Stimulated activated CD8-positive, alpha-beta memory T cell treated with anti-CD3 and anti-CD28 coated beads, Interleukin-12 subunit alpha, Interleukin-12 subunit beta, amount 100 ng/mL, for 24 hours (primary cell): ENCODE measurements around the gene TRIM45.

Source experiments
- DNase-seq: peaks from one replicate; pipeline ENCODE4 v3.0.0-alpha.2; 2020; ENCODE audit errors: extremely low read depth

Gene TRIM45

DNA sequence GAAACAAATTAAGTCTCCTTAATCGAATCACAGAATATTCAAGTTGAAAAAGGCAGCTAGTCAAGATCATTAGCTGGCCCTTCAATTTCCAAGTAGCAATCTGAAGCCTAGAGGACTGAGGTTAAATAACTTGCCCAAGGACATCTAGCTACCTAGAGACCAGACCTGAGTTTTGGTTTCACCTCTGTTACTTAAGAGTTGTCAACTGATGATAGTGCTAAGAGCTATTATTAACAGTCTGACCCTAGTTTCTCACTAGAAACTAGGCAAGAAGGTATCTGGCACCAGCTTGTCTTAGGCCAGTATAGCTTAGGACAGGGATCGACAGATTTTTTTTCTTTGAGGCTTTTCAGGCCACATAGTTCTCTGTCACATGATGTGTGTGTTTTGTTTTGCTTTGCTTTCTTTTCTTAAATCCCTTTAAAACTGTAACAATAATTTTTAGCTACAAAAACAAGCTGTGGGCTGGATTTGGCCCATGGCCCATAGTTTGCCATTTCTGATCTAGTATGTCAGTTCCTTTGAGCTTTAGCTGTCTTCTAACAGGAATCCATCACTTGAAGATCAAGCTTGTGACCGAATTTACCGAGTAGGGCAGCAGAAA is 23.2 kb downstream of the TRIM45 start:
- no peak for DNase-seq

DNA sequence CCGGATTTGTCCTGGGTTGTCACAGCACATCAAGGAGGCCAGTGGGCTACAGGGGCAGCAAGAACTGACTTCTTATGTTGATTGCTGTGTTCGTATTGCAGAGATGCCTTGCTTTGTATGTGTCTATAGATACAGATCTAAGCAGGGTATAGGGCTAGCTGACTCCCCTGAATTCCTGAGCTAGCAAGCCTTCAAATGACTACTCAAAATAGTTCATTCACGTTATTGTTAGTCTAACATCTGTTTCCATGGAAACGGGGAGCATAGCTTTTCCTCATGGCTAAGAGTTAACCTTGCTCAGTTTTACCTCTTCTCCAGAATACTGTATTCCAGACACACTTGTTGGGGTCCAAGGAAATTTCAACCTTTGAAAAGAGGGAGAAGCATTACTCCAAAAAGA is 24.1 kb downstream of the TRIM45 start:
- DNase-seq = no peak

DNA sequence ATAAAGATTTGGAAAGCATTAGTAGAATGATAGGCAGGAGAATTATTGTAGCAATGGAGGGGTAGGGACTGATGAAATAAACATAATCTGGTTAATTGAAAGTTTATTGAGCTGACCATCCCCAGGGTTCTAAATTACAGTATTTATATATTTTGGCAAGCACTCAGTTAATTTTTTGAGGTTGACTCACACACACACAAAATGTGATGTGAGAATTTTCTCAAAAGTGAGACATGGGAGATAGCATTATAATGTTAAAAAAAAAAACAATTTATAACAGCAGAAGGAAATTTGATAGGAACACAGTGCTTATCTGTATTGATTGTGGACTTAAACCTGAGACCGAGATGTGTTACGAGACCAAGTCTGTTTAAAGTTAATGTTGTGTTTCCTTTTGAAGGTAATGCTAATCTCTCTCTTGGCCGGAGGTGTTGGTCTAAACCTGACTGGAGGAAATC is 24.6 kb downstream of the TRIM45 start:
- DNase-seq = no peak

DNA sequence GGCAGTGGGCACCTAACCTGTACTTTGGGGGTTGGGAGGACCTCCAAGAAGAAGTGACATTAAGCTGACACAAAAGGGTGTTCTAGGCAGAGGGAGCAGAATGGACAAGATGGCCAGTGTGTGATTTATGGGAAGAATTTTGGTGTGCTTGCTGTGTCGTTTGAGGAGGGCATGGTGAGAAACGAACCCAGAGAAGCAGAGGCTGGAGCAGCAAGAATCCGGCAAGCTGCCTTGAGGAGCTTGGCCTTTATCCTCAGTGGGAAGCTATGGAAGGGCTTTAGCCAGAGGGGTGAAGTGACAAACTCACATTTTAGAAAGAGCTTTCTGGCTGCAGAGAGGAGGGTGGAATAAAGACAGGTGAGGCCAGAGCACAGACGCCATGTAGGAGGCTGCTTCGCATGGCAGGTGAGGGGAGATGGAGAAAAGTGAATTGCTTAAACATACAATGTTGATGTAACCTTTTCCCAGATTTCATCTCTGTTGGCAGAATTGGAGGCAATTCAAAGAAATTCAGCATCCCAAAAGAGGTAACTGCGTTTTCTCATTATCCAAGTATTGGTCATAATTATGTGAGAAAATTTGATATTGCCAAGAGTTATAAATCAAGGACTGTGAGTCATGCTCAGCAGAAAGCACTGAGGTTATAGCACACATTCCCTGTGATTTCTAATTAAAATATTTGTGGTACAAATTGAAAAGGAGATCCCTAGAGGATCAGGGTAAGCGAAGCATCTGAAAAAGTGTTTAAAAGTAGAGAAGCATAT is 26.5 kb downstream of the TRIM45 start:
- no peak for DNase-seq

DNA sequence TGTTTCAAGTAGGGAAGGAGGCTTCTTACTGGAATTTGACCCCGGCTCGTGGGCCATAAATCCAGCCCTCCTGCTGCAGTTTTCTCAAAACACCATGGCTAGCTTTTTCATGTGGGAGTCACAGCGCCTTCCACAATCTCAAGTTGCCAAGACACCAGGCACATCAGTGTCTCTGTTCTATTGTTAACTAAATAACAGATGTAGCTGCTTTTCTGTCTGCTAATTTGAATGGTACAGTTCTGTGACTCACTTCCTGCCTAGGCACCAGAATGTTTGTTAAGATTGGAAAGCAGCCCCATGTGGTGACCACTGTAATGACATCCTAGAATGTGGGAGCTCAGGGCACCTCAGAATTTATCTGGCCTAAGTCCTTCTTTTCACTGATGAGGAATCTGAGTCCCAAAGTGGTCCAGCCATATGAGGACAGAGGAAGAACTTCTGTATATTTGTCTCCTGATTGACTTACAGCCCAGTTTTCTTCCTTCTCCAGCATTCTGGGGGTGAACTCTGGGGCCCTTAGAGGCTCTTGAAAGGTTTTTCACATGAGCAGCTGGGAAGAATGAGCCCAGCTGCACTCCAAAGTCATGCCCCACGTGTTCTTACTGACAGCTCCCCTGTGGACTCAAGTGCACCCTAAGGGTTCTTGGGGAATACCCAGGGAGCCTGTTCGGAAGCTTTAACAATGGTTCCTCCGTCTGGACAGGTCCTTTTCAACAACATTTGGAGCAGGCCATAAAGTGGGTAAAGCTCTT is 27.5 kb downstream of the TRIM45 start:
- no peak for DNase-seq

DNA sequence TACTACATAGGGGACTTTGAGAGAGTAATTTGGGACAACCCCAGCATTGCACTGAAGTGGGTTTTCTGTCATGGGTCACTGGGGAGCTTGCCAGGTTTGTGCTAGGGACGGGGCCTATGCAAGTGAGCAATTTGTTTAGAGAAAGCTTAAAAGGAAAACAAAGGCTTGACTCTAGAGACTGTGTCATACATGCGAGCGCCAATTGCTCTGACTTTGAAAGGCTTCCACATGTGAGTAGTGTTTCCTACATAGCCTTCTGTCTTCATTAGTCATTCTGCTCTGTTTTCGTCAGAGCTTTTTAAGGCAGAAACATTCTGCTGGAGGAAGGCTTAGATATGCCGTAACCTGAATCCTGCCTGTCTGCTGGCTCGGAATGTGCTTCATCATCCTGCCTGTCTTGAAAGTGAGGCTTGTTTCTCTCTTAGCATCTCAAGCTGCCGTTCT is 28.4 kb downstream of the TRIM45 start:
- no peak for DNase-seq

DNA sequence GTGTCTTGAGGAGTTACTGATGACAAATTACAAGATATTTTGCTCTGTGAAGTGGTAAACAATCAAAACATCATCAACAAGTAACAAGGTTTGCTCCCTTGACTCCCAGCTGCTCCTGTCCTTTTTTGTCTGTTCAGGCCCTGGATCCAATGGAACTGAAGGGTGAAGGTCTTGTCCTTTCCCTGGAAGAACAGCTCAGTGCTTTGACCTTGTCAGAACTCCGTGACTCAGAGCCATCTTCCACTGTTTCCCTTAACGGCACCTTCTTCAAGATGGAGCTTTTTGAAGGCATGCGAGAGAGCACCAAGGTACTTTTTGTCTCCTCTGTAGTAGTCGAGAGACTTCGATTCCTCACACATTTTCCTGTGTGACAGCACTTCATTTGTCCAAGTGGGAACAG is 29.0 kb downstream of the TRIM45 start:
- no peak for DNase-seq

DNA sequence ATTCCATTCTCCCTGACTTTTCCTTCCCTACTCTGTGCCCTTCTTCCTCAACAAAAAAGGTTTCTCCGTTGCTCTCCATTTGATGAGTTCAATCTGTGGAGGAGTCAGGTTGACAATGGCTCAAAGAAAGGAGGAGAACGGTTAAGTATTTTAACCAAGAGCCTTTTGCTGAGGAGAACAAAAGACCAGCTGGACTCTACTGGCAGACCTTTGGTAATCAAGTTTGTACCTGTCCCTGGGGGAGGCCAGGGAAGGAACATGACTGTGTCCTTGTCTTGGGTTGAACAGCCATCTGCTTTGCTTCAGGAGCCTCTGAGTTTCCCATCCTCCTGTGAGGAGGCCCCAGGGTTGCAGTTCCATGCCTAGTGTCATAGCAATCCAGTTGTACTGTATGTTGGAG is 31.6 kb downstream of the TRIM45 start:
- no peak for DNase-seq

DNA sequence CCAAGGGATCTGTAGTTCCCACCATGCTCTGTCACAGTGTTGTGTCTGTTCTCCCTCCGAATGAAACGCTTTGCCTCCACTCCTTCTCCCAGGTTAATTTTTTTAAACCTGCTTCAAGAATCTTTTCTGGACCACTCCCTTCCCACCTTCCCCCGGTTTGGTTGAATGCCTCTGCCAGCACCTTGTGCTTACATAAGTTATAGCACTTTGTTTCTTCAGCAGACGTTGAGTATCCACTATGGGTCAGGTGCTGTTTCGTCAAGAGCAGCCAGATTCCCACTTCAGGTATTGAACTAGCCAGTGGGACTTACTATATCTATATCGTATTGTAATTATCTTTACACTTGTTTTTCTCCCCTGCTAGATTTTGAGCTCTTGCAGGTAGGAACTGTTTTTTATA is 33.9 kb downstream of the TRIM45 start:
- no peak for DNase-seq

DNA sequence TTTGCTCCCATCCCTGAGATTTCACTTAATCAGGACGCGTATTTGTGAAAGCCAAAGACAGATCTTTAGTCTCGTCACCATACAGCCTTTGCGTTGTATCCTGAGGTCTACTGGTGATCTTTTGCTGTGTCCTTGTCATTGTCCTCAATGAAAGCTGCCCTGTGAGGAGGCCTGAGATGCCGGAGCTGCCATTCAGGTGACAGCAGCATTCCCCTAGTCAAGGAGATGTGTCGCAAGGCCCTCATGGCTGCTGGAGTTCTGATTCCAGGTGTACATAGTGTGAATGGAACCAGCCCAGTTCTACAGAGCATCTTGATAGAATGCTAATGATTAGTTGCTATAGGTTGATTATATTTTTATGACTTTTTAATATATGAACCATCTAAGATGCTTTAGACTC is 37.3 kb downstream of the TRIM45 start:
- no peak for DNase-seq

DNA sequence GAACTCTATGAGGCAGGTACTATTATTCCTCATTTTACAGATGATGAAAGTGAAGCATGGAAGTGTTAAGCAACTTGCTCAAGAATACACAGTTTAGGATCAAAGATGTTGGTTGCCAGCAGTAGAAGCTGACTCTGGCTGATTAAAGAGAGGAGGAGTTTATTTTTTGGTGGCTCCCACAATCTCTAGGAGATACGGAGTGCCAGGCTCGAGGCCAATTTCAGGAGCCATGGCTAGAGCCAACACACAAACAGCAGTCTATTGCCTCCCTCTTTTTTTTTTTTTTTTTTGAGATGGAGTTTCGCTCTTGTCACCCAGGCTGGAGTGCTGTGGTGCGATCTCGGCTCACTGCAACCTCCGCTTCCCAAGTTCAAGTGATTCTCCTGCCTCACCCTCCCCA is 41.8 kb downstream of the TRIM45 start:
- DNase-seq = no peak

DNA sequence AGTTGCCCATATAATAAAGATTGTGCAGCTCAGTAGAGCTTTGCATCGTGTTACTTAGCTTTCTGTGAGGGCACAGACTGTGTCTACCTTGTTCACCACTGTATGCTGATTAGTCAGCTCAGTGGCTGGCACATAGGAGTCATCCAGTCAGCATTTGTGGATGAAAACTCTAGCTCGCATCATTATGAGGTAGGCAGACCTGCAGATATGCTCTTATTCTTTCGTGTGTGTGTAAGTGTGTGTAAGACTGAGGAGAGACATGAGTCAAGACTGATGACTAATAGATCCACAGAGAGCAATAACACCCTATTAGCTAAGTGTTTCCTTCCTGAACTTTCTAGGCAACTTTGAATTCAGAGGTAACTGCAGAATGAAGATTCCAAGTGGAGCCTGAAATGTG is 44.3 kb downstream of the TRIM45 start:
- DNase-seq = no peak

DNA sequence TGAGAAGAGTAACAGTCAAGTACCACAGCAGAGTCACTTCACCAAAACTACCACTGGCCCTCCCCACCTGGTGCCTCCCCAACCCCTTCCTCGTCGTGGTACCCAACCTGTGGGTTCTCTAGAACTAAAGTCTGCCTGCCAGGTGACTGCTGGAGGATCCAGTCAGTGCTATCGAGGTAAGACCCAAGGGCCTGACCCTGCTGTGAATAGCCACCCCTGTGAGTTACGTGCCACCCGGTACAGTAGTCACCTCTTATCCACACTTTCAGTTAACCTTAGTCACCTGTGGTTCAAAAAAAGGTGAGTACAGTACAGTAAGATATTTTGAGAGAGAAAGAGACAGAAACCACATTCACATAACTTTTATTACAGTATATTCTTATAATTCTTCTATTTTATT is 44.9 kb downstream of the TRIM45 start:
- no peak for DNase-seq

DNA sequence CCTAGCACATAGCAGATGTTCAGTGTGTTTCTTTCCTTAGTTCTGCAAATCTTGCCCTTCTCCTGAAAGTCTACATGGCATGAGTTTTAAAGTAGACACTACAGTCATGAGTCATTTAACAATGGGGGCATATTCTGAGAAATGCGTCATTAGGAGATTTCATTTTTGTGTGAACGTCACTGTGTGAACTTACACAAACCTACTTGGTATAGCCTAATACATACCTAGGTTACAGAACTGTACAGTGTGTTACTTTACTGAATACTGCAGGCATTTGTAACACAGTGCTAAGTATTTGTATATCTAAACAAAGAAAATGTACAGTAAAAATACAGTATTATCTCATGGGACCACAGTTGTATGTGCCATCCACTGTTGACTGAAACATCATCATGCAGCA is 51.4 kb downstream of the TRIM45 start:
- DNase-seq = no peak

DNA sequence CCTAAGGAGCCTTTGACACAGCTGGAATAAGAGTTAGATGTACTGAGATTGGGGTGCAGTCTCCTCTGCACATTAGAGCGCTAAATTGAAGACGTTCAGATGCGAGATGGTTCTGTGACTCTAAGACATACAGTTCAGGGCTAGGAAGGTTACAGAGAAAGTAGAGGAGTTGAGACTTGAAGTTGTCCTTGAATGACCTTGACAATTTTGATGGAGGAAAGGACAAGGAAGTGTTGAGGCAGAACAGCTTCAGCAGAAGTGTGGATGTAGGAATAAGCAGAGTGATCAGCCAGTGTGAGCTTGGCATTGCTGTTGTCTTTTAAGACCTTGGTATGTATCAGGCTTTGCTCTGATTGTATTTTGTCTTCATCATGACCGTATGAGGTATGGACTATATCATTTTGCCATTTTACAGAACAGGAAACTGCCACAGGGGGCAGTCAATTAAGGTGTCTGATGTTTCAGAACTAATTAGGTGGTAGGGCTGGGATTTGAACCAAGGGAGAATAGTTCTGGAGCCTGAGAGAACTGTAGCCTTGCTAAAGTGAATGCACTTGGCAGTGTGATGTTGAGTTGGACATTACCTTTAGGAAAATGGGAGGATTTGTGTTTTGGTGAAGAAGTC is 52.2 kb downstream of the TRIM45 start:
- no peak for DNase-seq

DNA sequence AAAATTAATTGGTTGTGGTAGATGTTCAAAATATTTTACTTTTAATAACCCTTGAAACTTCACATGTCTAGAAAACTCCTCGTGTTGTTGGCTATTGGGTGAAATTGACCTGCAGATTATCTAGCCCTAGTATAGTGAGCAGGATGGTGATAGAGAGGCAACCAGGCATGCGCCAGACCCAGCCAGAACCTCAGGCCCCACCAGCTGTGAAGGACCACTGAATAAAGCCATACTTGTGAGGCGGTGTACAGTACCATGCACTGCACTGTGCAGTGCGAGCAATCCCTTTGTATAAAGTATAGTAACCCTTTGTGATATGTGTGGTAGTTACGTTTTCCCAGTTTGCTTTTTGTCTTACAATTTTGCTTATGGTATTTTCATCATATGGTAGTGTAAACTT is 53.0 kb downstream of the TRIM45 start:
- DNase-seq = no peak

DNA sequence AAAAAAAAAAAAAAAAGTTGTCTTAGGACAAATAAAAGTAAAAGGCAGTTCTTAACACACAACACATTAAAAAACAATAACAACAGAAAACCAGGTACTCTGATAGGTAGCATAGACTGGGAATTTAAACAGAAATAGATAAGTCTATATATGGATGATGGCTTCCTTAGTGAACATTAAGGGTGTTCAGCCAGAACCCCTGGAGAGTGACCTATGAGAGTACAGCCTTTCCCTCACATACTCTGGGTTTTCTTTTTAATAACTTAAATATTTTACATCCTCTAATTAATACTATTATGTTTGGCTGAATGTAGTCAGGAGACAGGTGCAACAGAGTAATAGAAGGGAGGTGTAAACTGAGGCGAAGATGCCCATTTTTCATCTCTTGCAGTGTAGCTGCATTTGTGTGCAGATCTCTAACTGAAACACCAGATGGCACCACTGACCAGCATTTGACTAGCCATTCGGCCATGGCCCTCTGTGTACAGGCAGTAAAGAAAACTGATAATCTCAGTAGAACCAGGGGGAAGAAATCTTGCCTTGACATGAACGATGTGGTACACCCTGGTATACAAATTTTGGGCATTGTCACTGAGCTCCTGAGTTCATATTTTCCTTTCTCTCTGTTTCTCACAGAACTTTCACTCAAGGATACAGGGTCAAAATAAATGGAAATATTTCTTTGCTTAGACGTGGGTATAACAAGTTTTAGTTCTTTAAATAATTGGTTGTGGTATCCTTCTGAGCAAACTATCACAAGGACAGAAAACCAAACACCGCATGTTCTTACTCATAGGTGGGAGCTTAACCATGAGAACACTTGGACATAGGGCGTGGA is 53.8 kb downstream of the TRIM45 start:
- no peak for DNase-seq

DNA sequence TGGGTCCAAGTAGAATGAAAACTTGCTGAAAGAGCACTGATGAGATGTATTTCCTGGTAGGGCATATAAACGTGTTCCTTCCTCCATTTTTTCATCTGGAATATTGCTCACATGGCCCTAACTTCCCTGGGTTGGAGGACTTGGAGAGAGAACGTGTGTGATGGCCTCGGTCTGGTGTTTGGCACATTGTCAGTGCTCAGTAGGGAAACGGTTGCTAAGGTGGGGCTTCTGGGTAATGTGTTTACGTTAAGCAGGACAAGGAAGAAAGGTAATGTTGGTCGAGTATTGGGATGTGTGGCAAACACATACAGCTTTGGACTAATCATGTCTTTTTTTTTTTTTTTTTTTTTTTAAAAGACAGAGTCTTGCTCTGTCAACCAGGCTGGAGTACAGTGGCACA is 55.2 kb downstream of the TRIM45 start:
- no peak for DNase-seq

DNA sequence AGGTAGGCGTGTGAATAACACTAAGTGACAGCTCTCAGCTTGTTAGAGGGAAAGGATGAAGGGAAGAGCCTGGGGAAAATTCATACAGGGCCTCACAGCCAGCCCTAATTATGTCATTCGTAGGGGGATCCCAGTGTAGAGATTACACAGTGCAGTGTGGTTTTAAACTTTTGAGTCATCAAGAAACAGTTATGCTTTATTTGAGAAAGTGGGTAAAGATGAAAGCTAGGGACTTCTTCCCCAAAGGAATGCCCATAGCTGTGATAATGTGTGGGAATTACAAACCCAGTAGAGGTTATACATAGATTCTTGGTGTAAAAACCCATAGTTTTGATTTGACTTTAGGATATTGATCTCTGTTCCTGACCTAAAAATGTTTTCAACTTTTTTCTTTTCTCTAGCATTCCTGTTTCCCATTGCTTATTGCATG is 59.5 kb downstream of the TRIM45 start:
- no peak for DNase-seq
